ENCODE measurements around the gene GABARAPL2.

GABARAPL2 gene

DNA sequence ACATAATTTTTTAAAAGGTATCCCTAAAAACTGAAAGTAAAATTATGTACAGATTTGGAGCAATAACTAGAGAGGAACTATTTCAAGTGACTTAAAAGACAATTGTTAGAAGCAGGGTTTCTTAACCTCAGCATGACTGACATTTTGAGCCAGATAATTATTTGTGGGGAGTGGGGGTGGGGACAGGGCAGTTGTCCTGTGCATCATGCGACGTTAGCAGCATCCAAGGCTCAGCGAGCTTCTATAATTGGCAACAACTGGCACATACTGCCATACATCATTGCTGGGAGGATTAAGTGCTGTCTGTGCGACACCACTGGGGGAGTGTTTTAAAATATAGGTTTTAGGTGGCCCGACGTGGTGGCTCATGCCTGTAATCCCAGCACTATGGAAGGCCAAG lies 27.1 kb downstream of the GABARAPL2 start:
- ChIA-PET POLR2A (interaction anchor here (0.9 kb wide), 1 partner anchor 29 kb away, joined by 3 read pairs; the partner anchor contains the start of gene ADAT1), CTCF (no interaction called here)
- TF ChIP-seq ELF4 (IDR thresholded peaks at IDR 0.05) (no peak), ARNT (IDR thresholded peaks at IDR 0.05) (no peak), FOXA1 (IDR thresholded peaks at IDR 0.05) (no peak), ZNF384 (IDR thresholded peaks at IDR 0.05) (no peak), SUZ12 (IDR thresholded peaks at IDR 0.05) (no peak), L3MBTL2 (conservative IDR thresholded peaks at IDR 0.05) (no peak), NFRKB (IDR thresholded peaks at IDR 0.05) (no peak), FOXK2 (IDR thresholded peaks at IDR 0.05) (no peak), HDGF (IDR thresholded peaks at IDR 0.05; ENCODE audit: borderline replicate concordance) (no peak), SP1 (IDR thresholded peaks at IDR 0.05) (no peak), CTBP1 (IDR thresholded peaks at IDR 0.05; ENCODE audit: borderline replicate concordance) (no peak), BHLHE40 (IDR thresholded peaks at IDR 0.05; ENCODE audit: borderline replicate concordance) (no peak)
- TF ChIP-seq, protein P1, sequence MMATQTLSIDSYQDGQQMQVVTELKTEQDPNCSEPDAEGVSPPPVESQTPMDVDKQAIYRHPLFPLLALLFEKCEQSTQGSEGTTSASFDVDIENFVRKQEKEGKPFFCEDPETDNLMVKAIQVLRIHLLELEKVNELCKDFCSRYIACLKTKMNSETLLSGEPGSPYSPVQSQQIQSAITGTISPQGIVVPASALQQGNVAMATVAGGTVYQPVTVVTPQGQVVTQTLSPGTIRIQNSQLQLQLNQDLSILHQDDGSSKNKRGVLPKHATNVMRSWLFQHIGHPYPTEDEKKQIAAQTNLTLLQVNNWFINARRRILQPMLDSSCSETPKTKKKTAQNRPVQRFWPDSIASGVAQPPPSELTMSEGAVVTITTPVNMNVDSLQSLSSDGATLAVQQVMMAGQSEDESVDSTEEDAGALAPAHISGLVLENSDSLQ (IDR thresholded peaks at IDR 0.05), result no peak
- no peak for DNase-seq (ENCODE audit: extremely low spot score)

DNA sequence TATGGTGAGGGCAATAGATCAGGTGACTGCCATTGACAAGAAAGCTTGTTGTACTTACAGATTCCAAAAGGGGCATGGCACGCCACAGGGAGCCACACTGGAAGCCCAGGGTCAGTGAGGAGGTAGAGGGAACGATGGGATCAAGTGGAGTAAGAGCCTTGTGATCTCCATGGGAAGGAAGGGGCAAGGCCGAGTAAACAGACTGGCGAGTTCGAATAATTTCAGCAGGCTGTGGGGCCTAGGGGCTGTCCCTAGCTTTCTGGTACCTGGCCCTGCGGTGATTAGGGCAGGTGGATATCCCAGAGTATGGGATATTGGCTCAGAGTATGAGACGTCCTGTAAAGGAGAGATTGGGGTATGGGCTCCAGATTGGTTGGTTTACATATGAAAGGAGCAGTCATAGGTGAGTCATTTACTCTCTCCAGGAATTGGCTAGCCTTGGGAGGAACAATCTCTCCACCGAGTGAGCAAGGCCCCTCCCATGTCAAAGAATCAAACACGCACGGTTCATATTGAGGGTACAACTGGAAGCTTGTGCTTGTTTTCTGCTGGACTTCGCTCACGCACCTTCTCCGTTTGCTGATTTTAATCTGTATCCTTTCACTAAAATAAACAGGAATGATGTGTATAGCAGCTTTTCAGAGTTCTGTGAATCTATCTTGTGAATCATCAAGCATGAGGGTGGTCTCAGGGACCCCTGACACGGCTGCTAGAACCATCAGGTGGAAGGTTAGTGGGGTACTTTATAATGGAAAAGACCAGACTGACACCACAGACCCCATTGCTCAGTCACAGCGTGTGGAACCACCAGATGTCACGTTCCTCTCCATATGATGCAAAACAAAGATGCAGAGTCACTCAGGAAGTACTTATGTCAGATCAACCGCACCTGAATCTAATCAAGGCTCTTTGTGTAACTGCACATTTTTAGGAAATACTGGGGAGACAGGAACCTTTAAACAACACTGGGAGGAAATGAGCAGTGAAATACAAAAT lies 27.9 kb downstream of the GABARAPL2 start:
- ChIA-PET POLR2A (no interaction called here), CTCF (no interaction called here)
- TF ChIP-seq BHLHE40 (IDR thresholded peaks at IDR 0.05; ENCODE audit: borderline replicate concordance) (no peak), FOXA1 (IDR thresholded peaks at IDR 0.05) (no peak), FOXM1 (IDR thresholded peaks at IDR 0.05; ENCODE audit: borderline replicate concordance) (no peak), LEF1 (IDR thresholded peaks at IDR 0.05; ENCODE audit: borderline replicate concordance) (no peak), TARDBP (IDR thresholded peaks at IDR 0.05) (no peak), NFRKB (IDR thresholded peaks at IDR 0.05) (no peak), CTBP1 (IDR thresholded peaks at IDR 0.05; ENCODE audit: borderline replicate concordance) (no peak)
- DNase-seq (ENCODE audit: extremely low spot score), result no peak

DNA sequence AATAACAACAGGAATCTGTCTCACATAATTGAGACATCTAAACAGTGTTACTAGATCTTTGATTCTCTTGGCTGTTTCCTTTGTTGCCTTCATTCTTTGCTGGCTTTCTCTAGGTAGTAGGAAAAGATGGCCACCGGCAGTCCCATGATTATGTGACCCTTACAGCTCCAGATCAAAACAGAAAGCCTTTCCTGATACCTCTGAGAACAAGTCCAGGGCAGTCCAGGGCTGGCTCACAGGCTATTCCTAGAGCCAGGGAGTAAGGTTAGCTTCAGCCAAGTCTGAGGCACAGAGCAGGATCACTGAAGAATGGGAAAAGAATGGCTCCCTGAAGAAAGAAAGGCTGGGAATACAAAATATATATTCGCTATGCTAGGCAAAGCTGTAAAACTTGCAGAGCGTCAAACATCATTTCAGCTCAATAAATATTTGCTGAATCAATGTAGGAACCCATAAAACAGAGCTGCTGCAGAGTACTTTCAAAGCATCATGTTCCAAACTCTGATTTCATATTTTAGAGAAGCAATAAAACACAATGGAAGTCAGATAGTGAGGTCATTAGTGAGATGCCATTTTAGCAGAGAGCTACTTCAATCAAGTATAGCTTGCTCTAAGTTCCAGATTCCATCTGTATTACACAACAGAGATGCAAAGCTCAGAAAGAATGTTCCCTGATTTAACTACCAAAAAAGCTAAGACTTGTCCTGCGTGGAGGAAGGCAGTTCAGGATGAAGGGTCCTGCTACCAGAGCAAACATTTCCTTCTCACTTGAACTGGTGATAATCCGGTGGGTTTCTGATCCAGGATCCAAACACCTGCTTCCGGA lies 33.5 kb downstream of the GABARAPL2 start:
- TF ChIP-seq FOXM1 (IDR thresholded peaks at IDR 0.05; ENCODE audit: borderline replicate concordance) (no peak), ELF4 (IDR thresholded peaks at IDR 0.05) (no peak), FOXA1 (IDR thresholded peaks at IDR 0.05) (no peak), NFRKB (IDR thresholded peaks at IDR 0.05) (no peak), ZNF384 (IDR thresholded peaks at IDR 0.05) (no peak), ARNT (IDR thresholded peaks at IDR 0.05) (no peak), FOXK2 (IDR thresholded peaks at IDR 0.05) (no peak), CTBP1 (IDR thresholded peaks at IDR 0.05; ENCODE audit: borderline replicate concordance) (no peak), L3MBTL2 (conservative IDR thresholded peaks at IDR 0.05) (no peak), SP1 (IDR thresholded peaks at IDR 0.05) (no peak), TARDBP (IDR thresholded peaks at IDR 0.05) (no peak), HDGF (IDR thresholded peaks at IDR 0.05; ENCODE audit: borderline replicate concordance) (no peak), LEF1 (IDR thresholded peaks at IDR 0.05; ENCODE audit: borderline replicate concordance) (no peak), SUZ12 (IDR thresholded peaks at IDR 0.05) (no peak), BHLHE40 (IDR thresholded peaks at IDR 0.05; ENCODE audit: borderline replicate concordance) (no peak)
- TF ChIP-seq, protein P1 (IDR thresholded peaks at IDR 0.05), result no peak
- ChIA-PET POLR2A (interaction anchor here (1.1 to 1.4 kb wide), 2 partner anchors 23 to 48 kb away, joined by 3 to 4 read pairs; partner anchors contain the start of gene ADAT1), CTCF (no interaction called here)
- no peak for DNase-seq (ENCODE audit: extremely low spot score)

GRCh38 chr16:75603241-75603640 lies 37.1 kb downstream of the GABARAPL2 start:
- CTCF ChIA-PET, result no interaction called here
- no peak for DNase-seq (ENCODE audit: extremely low spot score)
- POLR2A ChIA-PET, result no interaction called here
- TF ChIP-seq CTBP1 (IDR thresholded peaks at IDR 0.05; ENCODE audit: borderline replicate concordance) (no peak), ZNF384 (IDR thresholded peaks at IDR 0.05) (no peak), LEF1 (IDR thresholded peaks at IDR 0.05; ENCODE audit: borderline replicate concordance) (no peak), FOXM1 (IDR thresholded peaks at IDR 0.05; ENCODE audit: borderline replicate concordance) (no peak), ARNT (IDR thresholded peaks at IDR 0.05) (no peak), HDGF (IDR thresholded peaks at IDR 0.05; ENCODE audit: borderline replicate concordance) (no peak), FOXA1 (IDR thresholded peaks at IDR 0.05) (no peak), SUZ12 (IDR thresholded peaks at IDR 0.05) (no peak), ELF4 (IDR thresholded peaks at IDR 0.05) (no peak), NFRKB (IDR thresholded peaks at IDR 0.05) (no peak), FOXK2 (IDR thresholded peaks at IDR 0.05) (no peak), SP1 (IDR thresholded peaks at IDR 0.05) (no peak), L3MBTL2 (conservative IDR thresholded peaks at IDR 0.05) (no peak), BHLHE40 (IDR thresholded peaks at IDR 0.05; ENCODE audit: borderline replicate concordance) (no peak), TARDBP (IDR thresholded peaks at IDR 0.05) (no peak)
- TF ChIP-seq, protein P1 (IDR thresholded peaks at IDR 0.05), result no peak

DNA sequence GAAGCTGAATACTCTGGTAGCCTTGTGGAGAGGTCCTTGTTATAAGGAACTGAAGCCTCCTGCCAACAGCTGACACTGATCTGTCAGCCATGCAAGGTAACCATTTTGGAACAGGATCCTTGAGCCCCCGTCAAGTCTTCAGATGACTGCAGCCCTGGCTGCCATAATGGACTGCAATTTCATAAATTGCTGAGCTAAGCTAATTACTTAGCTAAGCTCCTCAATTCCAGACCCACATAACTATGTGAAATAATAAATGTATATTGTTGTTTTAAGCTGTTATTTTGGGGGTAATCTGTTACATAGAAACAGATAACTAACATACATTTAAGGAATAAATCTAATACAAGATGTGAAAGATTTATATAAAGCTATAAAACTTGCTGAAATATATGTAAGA lies 40.3 kb downstream of the GABARAPL2 start:
- ChIA-PET CTCF (interaction anchor here (0.6 kb wide), 1 partner anchor 33 kb away, joined by 6 read pairs; no protein-coding TSS in a partner anchor), POLR2A (interaction anchor here (1.7 kb wide), 1 partner anchor 16 kb away, joined by 9 read pairs; the partner anchor contains the start of gene ADAT1)
- TF ChIP-seq FOXA1 (IDR thresholded peaks at IDR 0.05), result no peak
- no peak for TF ChIP-seq ELF4 (IDR thresholded peaks at IDR 0.05)
- TF ChIP-seq, protein P1 (IDR thresholded peaks at IDR 0.05), result no peak
- TF ChIP-seq TARDBP (IDR thresholded peaks at IDR 0.05), result no peak
- TF ChIP-seq ZNF384 (IDR thresholded peaks at IDR 0.05), result no peak
- no peak for TF ChIP-seq CTBP1 (IDR thresholded peaks at IDR 0.05; ENCODE audit: borderline replicate concordance)
- TF ChIP-seq HDGF (IDR thresholded peaks at IDR 0.05; ENCODE audit: borderline replicate concordance), result no peak
- no peak for TF ChIP-seq ARNT (IDR thresholded peaks at IDR 0.05)
- no peak for TF ChIP-seq NFRKB (IDR thresholded peaks at IDR 0.05)
- TF ChIP-seq SP1 (IDR thresholded peaks at IDR 0.05), result no peak
- no peak for TF ChIP-seq FOXK2 (IDR thresholded peaks at IDR 0.05)
- no peak for TF ChIP-seq LEF1 (IDR thresholded peaks at IDR 0.05; ENCODE audit: borderline replicate concordance)
- no peak for TF ChIP-seq L3MBTL2 (conservative IDR thresholded peaks at IDR 0.05)
- TF ChIP-seq FOXM1 (IDR thresholded peaks at IDR 0.05; ENCODE audit: borderline replicate concordance), result no peak
- TF ChIP-seq SUZ12 (IDR thresholded peaks at IDR 0.05), result no peak
- no peak for TF ChIP-seq BHLHE40 (IDR thresholded peaks at IDR 0.05; ENCODE audit: borderline replicate concordance)
- no peak for DNase-seq (ENCODE audit: extremely low spot score)

Measured in HEK293T (cell line).